Keratinocyte (primary cell): ENCODE results near the gene SPG7. TPM values are rescaled to one million over a fixed set of nuclear protein-coding genes. Genes with fewer than 3 reads are reported as not detected.

Experiments
- DNase-seq: peaks from one replicate; pipeline ENCODE4 v3.0.0-alpha.2; 2011; ENCODE audit warnings: low read depth, missing footprints, low spot score
- FAIRE-seq: peaks from 2 replicates; lab custom pipeline; 2011; peaks lifted over from hg19 to GRCh38; lab: Jason Lieb, UNC
- H2AFZ ChIP-seq: 2 replicates; pipeline ENCODE4 v1.6.0; 2012; ENCODE audit warnings: low read length, control low read depth, inconsistent platforms; ENCODE audit not compliant: control insufficient read depth
- H3K27ac ChIP-seq: 2 replicates; pipeline ENCODE4 v1.5.1; 2011; ENCODE audit warnings: low read length; ENCODE audit not compliant: control insufficient read depth, insufficient read depth
- H3K27me3 ChIP-seq: 3 replicates; pipeline ENCODE4 v1.6.0; 2011; ENCODE audit warnings: low read length; ENCODE audit not compliant: control insufficient read depth, insufficient read depth; ENCODE audit errors: extremely low read depth
- H3K36me3 ChIP-seq, 2 experiments: 2 replicates in 1 of 2; 3 replicates in 1 of 2; pipeline ENCODE4 v1.5.1; 2011; ENCODE audit warnings: low read length in 2 of 2, mild to moderate bottlenecking in 1 of 2; ENCODE audit not compliant: control insufficient read depth in 2 of 2, insufficient read depth in 2 of 2; ENCODE audit errors: extremely low read depth in 1 of 2
- H3K4me1 ChIP-seq: 3 replicates; pipeline ENCODE4 v1.5.1; 2011; ENCODE audit warnings: low read length; ENCODE audit not compliant: control insufficient read depth, insufficient read depth; ENCODE audit errors: extremely low read depth
- H3K4me2 ChIP-seq: 3 replicates; pipeline ENCODE4 v1.6.0; 2011; ENCODE audit warnings: low read depth, low read length; ENCODE audit not compliant: control insufficient read depth, insufficient read depth; ENCODE audit errors: extremely low read depth
- H3K4me3 ChIP-seq, 3 experiments: fragments of 200-600 bp in 1 of 3; sonication (generic) in 1 of 3; 2 replicates in 2 of 3; 3 replicates in 1 of 3; pipeline ENCODE4 v1.5.1; 2011 to 2016; ENCODE audit warnings: low read length in 3 of 3, mild to moderate bottlenecking in 3 of 3, control low read depth in 2 of 3, inconsistent platforms in 1 of 3, low read depth in 1 of 3, mixed read lengths in 1 of 3, mixed run types in 1 of 3, moderate library complexity in 1 of 3; ENCODE audit not compliant: control insufficient read depth in 2 of 3, insufficient read depth in 2 of 3; ENCODE audit errors: extremely low read depth in 1 of 3
- H3K79me2 ChIP-seq: 2 replicates; pipeline ENCODE4 v1.6.0; 2012; ENCODE audit warnings: low read length; ENCODE audit not compliant: control insufficient read depth, insufficient read depth
- H3K9ac ChIP-seq: 3 replicates; pipeline ENCODE4 v1.6.0; 2011; ENCODE audit warnings: low read length; ENCODE audit not compliant: control insufficient read depth, insufficient read depth; ENCODE audit errors: extremely low read depth
- H3K9me1 ChIP-seq: 3 replicates; pipeline ENCODE4 v1.6.0; 2011; ENCODE audit warnings: low read length; ENCODE audit not compliant: control insufficient read depth, insufficient read depth; ENCODE audit errors: extremely low read depth
- H3K9me3 ChIP-seq: 2 replicates; pipeline ENCODE4 v1.5.1; 2012; ENCODE audit warnings: low read depth, low read length; ENCODE audit not compliant: control insufficient read depth
- H4K20me1 ChIP-seq: 3 replicates; pipeline ENCODE4 v1.6.0; 2011; ENCODE audit warnings: low read length; ENCODE audit not compliant: control insufficient read depth, insufficient read depth; ENCODE audit errors: extremely low read depth
- CTCF ChIP-seq, 3 experiments: IDR thresholded peaks in 1 of 3; conservative IDR thresholded peaks in 1 of 3; optimal IDR thresholded peaks in 1 of 3; 2 replicates in 2 of 3; 3 replicates in 1 of 3; pipeline versions ENCODE3 to v1.5.1; 2011; ENCODE audit warnings: low read length in 3 of 3, mild to moderate bottlenecking in 3 of 3, moderate library complexity in 2 of 3, control low read depth in 1 of 3, inconsistent platforms in 1 of 3; ENCODE audit not compliant: insufficient read depth in 2 of 3; ENCODE audit errors: extremely low read depth in 1 of 3
- EZH2 ChIP-seq: IDR thresholded peaks from one replicate; pipeline ENCODE4 v1.6.1; 2012; ENCODE audit warnings: inconsistent platforms, mild to moderate bottlenecking, low read length, moderate library complexity
- dilution Hi-C: fragments of 300-500 bp; cut with MboI; formaldehyde crosslinking; loops from one replicate; pipeline ENCODE4 v1.7.0; 2020; ENCODE audit warnings: low sequenced_read_pairs; ENCODE audit not compliant: extremely low pct_ligation_motif_present
- polyA plus RNA-seq, 5 experiments: library from polyadenylated mRNA; depleted of rRNA in 3 of 5; stranded (reverse) in 3 of 5; stranded (forward) in 1 of 5; unstranded in 1 of 5; fragments of >200 nt; gene quantifications; 1 replicate in 1 of 5; 2 replicates in 3 of 5; 3 replicates in 1 of 5; pipeline versions ENCODE4 v1.2.1 to v1.2.3, GENCODE V29; 2011 to 2012; ENCODE audit warnings: missing spikeins in 2 of 5, low read depth in 1 of 5, low replicate concordance in 1 of 5

The SPG7 gene
- polyA plus RNA-seq, 1 donor (not counting 4 experiments of a cell fraction or from before 2014, with no cell fraction given) = 45.2 TPM

GRCh38 chr16:89498839-89499238, 9.4 kb upstream of the SPG7 start:
- H3K9me3 ChIP-seq = no peaks in the 10 kb centered on the region
- no peak overlapping the region for H3K9ac ChIP-seq
- no peak overlapping the region for H2AFZ ChIP-seq
- H3K4me2 ChIP-seq = no peak overlapping the region
- TF ChIP-seq CTCF (optimal IDR thresholded peaks at IDR 0.05 in 1 of 3, IDR thresholded peaks at IDR 0.05 in 1 of 3, conservative IDR thresholded peaks at IDR 0.05 in 1 of 3; ENCODE audit: extremely low read depth in 1 of 3, insufficient read depth in 2 of 3, low read length in 3 of 3) (no peak), EZH2 (no peak)
- dilution Hi-C loops = no loop called here
- peaks cover 0 to 5% of the 10 kb centered on the region in 2 experiments for H3K36me3 ChIP-seq
- no peaks in the 10 kb centered on the region for H3K9me1 ChIP-seq
- H3K27ac ChIP-seq = no peak overlapping the region
- H3K27me3 ChIP-seq = no peaks in the 10 kb centered on the region
- peaks cover 11% of the 10 kb centered on the region for H3K4me1 ChIP-seq
- DNase-seq = no peak
- no peaks in the 10 kb centered on the region for H3K79me2 ChIP-seq
- no peaks in the 10 kb centered on the region for H4K20me1 ChIP-seq
- H3K4me3 ChIP-seq = no peak overlapping the region
- FAIRE-seq = no peak

- FAIRE-seq (no peak), DNase-seq (no peak)
- dilution Hi-C loops = no loop called here
- no peaks in the 10 kb centered on the region for H4K20me1 ChIP-seq
- H3K4me1 ChIP-seq = peaks cover 11% of the 10 kb centered on the region
- H3K36me3 ChIP-seq = peaks cover 0 to 4% of the 10 kb centered on the region in 2 experiments
- H3K4me3 ChIP-seq = no peak overlapping the region
- H3K79me2 ChIP-seq = no peaks in the 10 kb centered on the region
- no peaks in the 10 kb centered on the region for H3K9me1 ChIP-seq
- no peak overlapping the region for H3K4me2 ChIP-seq
- no peak overlapping the region for H2AFZ ChIP-seq
- no peaks in the 10 kb centered on the region for H3K27me3 ChIP-seq
- H3K9ac ChIP-seq = no peak overlapping the region
- no peaks in the 10 kb centered on the region for H3K9me3 ChIP-seq
- no peak overlapping the region for H3K27ac ChIP-seq
- TF ChIP-seq CTCF (optimal IDR thresholded peaks at IDR 0.05 in 1 of 3, IDR thresholded peaks at IDR 0.05 in 1 of 3, conservative IDR thresholded peaks at IDR 0.05 in 1 of 3; ENCODE audit: extremely low read depth in 1 of 3, insufficient read depth in 2 of 3, low read length in 3 of 3) (no peak), EZH2 (no peak)
Observed at GRCh38 chr16:89499767-89500166, 8.4 kb upstream of the SPG7 start.
